Esophagus mucosa (tissue), 1 donor: ENCODE measurements around the gene BRCA1. TPM values are rescaled to one million over a fixed set of nuclear protein-coding genes. Genes with fewer than 3 reads are reported as not detected.
"Not testable (repeated sequence)": the region's sequence is repeated elsewhere in the genome, so short reads cannot be mapped to it uniquely, and the experiment has no call there.

ENCODE experiments used
- ATAC-seq: fragments of 200-7000 bp; cut with Tn5 transposase; one replicate; pipeline ENCODE4 v1.9.1; 2020
- total RNA-seq: library from RNA; stranded (reverse); gene quantifications from one replicate; pipeline ENCODE4 v1.2.4, GENCODE V29; 2023
- donor health status: DM: yes; HTN: yes; CAD: no.

Gene BRCA1
- total RNA-seq, 1 donor from 2014 or later, result 13.0 TPM

DNA sequence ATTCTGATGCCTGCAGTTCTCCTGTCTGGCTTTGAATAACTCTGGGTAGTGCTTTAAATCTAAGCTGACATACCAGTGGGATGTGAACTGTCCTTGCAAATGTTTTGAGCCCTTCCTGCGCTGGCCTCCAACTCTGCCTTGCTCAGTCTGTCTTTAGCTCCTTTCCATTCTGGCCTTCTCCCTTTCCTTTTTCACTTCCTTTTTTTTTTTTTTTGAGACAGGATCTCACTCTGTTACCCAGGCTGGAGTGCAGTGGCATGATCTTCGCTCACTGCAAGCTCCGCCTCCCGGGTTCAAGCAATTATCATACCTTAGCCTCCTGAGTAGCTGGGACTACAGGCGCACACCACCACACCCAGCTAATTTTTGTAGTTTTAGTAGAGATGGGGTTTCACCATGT, 8.3 kb upstream of the BRCA1 start:
- not testable (repeated sequence) for ATAC-seq

DNA sequence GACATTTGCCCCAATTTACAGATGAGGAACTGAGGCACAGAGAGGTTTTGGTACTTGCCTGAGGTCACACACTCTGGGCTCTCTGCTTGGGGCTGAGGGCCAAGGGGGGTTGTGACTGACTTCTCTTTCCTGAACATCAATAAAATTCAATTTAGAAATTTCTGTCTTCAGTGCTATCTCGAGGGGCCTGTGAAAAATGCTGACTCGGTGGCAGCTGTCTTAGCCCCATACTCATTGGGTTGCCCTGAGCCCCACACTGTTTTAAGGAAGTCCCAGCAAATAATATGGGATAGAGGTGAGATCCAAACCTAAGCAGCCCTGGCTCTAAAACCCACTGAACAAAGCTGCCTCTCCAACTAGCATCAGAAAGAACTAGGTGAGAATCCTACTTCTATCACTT, 7.0 kb upstream of the BRCA1 start:
- ATAC-seq, result no peak

DNA sequence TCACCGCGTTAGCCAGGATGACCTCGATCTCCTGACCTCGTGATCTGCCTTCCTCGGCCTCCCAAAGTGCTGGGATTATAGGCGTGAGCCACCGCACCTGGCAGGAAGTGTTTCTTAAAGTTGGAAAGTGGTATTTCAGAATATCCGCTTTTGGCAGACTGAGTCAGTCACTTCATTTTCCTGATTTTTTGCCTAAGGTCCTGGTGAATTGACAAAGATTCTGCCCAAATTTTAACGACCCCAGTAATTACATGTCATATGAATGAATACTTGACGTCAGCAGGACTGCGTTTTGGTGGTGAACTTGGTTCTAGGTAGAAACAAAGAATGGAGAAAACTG, 4.5 kb upstream of the BRCA1 start:
- ATAC-seq, result no peak

DNA sequence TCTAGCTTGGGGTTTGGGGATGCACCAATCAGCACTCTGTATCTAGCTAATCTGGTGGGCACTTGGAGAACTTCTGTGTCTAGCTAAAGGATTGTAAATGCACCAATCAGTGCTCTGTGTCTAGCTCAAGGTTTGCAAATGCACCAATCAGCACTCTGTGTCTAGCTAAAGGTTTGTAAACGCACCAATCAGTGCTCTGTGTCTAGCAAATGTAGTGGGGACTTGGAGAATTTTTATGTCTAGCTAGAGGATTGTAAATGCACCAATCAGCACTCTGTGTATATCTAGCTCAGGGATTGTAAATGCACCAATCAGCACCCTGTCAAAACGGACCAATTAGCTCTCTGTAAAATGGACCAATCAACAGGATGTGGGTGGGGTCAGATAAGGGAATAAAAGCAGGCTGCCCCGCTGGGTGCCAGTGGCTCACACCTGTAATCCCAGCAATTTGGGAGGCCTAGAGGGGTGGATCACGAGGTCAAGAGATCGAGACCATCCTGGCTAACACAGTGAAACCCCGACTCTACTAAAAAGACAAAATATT, 2.2 kb upstream of the BRCA1 start:
- ATAC-seq, result not testable (repeated sequence)

DNA sequence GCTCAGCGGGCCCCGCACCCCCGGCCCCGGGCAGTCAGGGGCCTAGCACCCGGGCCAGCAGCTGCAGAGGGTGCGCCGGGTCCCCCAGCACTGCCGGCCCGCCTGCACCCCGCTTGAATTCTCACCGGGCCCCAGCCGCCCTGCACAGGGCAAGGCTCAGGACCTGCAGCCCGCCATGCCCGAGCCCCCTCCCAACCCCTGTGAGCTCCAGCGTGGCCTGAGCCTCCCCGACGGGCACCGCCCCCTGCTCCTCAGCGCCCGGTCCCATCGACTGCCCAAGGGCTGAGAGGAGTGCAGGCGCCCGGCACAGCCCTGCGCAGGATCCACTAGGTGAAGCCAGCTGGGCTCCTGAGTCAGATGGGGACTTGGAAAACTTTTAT, 1.7 kb upstream of the BRCA1 start:
- ATAC-seq, result no peak

DNA sequence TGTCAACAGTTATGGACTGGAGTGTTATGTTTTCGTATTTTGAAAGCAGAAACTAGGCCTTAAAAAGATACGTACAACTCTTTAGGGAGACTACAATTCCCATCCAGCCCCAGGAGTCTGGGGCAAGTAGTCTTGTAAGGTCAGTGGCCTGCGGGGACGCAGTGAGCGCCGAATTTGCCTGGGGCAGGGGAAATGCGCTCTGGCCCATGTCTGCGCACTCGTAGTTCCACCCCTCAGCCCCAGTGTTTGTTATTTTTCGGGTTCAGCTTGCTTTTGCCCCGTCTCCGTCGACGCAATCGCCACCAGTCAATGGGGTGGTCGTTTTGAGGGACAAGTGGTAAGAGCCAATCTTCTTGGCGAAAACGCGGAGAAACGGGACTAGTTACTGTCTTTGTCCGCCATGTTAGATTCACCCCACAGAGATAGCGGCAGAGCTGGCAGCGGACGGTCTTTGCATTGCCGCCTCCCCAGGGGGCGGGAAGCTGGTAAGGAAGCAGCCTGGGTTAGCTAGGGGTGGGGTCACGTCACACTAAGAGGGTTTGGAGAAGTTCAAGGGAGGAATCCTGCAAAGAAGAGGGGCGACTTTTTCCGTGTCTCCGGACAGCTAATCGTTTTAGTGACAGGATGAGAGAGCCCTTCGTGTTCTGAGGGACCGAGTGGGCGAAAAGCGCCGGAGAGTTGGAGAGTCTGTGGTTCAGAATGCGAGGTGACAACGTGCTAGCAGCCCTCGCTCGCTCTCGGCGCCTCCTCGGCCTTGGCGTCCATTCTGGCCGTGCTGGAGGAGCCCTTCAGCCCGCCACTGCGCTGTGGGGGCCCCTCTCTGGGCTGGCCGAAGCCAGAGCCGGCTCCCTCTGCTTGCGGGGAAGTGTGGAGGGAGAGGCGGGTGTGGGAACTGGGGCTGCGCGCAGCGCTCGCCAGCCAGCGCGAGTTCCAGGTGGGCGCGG, 1.1 kb upstream of the BRCA1 start:
- ATAC-seq, result no peak

DNA sequence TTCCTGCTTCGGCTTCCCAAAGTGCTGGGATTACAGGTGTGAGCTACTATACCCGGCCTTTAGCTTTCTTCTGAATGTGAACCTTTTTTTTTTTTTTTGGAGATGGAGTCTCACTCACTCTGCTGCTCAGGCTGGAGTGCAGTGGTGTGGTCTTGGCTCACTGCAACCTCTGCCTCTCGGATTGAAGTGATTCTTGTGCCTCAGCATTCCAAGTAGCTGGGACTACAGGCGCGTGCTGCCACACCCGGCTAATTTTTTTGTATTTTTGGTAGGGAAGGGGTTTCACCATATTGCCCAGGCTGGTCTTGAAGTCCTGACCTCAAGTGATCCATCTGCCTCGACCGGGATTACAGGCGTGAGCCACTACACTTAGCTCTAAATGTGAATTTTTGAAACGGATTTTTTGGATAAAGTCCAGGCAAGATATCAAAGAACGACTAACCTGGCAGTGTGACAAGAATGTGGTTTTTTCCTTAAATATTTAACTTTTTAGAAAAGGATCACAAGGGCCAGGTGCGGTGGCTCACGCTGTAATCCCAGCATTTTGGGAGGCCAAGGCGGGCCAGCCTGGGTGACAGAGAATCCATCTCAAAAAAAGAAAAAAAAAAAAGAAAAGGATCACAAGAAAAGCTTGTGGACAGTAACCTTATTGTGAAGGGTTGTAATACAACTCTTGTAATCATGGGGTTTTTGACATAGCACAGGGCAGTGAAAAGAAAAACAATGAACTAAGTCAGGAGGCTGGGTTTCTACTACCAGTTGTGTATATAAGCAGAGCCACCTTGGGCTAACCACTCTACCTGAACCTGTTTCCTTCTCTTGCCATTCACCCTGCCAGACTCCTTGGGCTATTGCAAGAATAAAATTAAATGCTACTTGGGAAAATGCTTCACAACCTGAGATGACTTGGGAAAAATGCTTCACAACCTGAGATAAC, 6.2 kb downstream of the BRCA1 start:
- ATAC-seq, result no peak

DNA sequence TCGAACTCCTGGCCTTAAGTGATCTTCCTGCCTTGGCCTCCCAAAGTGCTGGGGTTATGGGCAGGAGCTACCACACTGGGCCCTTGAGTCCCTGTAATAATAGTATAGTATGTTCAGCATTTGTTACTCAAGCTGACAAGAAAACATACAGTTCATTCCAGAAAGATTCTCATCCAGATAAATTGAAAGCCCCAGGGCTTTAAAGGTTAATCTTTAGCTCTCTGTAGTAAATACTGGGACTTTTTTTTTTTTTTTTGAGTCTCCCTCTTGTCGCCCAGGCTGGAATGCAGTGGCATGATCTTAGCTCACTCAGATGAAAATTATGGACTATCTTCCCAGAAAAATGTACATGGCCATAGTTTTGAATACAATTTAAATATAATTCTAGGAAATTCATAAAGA, 11.0 kb downstream of the BRCA1 start:
- no peak for ATAC-seq

DNA sequence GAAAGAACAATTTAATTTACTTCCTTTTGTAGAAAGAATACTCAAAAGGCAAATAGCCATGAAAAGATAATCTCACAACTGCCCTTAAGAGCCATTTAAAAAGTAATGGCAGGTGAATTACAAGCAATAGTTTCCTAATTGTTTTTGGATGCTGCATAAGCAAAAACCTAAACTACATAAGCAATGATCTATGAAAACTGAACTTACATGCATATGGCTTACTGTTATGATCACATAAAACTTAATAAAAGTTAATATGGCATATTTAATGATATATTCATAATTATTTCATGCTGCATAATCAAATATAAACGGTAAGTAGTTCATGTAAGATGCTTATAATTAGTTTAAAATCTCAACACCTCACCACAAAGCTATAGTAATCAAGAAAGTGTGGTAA, 18.6 kb downstream of the BRCA1 start:
- no peak for ATAC-seq

DNA sequence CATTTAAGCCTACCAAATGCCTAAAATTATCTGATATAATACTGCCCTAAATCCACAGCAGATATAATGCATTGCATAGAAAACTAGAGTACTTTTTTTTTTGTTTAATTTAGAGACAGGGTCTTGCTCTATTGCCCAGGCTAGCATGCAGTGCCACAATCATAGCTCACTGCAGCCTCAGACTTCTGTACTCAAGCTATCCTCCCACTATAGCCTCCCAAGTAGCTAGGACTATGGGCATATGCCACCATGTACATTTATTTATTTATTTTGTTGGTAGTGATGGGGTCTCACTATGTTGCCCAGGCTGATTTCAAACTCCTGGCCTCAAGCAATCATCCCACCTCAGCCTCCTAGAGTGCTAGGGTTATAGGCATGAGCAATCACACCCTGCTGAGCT, 20.0 kb downstream of the BRCA1 start:
- ATAC-seq, result no peak

DNA sequence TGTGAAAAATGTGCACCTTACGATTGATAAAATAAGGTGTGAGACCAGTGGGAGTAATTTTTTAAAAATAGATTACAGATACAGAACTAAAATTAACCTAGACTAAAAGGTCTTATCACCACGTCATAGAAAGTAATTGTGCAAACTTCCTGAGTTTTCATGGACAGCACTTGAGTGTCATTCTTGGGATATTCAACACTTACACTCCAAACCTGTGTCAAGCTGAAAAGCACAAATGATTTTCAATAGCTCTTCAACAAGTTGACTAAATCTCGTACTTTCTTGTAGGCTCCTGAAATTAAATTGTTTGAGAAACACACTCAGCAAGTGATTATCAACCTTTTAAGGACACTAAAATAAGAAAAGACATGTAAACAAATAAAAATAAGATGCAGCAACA, 20.5 kb downstream of the BRCA1 start:
- no peak for ATAC-seq

DNA sequence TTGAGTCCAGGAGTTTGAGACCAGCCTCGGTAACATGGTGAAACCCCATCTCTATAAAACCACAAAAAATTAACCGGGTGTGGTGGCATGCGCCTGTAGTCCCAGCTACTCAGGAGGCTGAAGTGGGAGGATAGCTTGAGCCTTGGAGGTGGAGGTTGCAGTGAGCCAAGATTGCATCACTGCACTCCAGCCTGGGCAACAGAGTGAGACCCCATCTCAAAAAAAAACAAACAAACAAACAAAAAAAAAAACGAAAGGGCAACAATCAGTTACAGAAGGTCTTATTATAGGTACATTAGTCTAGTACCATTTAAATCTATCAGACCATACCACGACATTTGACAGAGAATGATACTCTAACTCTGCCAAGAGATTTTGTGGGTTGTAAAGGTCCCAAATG, 29.8 kb downstream of the BRCA1 start:
- ATAC-seq, result not testable (repeated sequence)

DNA sequence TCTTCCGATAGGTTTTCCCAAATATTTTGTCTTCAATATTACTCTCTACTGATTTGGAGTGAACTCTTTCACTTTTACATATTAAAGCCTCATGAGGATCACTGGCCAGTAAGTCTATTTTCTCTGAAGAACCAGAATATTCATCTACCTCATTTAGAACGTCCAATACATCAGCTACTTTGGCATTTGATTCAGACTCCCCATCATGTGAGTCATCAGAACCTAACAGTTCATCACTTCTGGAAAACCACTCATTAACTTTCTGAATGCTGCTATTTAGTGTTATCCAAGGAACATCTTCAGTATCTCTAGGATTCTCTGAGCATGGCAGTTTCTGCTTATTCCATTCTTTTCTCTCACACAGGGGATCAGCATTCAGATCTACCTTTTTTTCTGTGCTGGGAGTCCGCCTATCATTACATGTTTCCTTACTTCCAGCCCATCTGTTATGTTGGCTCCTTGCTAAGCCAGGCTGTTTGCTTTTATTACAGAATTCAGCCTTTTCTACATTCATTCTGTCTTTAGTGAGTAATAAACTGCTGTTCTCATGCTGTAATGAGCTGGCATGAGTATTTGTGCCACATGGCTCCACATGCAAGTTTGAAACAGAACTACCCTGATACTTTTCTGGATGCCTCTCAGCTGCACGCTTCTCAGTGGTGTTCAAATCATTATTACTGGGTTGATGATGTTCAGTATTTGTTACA, 30.9 kb downstream of the BRCA1 start:
- no peak for ATAC-seq

DNA sequence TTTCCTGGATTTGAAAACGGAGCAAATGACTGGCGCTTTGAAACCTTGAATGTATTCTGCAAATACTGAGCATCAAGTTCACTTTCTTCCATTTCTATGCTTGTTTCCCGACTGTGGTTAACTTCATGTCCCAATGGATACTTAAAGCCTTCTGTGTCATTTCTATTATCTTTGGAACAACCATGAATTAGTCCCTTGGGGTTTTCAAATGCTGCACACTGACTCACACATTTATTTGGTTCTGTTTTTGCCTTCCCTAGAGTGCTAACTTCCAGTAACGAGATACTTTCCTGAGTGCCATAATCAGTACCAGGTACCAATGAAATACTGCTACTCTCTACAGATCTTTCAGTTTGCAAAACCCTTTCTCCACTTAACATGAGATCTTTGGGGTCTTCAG, 32.3 kb downstream of the BRCA1 start:
- ATAC-seq, result no peak

DNA sequence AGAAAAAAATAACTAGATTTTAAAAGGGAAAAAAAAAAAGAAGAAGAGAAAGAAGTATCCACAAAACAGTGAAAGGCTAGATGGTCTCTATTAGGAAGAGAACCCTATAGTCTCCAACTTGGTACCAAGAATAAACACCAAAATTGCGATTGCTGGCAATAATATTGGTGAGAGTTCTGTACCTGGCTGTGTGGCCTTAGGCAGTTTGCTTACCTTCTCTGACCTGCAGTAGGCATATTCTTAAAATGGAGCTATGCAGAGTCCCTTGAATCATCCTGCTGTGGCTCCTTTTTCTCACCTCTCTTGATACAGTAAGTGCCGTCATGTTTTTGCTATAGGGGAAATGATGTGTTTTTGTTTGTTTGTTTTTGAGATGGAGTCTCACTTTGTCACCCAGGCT, 35.1 kb downstream of the BRCA1 start:
- no peak for ATAC-seq

DNA sequence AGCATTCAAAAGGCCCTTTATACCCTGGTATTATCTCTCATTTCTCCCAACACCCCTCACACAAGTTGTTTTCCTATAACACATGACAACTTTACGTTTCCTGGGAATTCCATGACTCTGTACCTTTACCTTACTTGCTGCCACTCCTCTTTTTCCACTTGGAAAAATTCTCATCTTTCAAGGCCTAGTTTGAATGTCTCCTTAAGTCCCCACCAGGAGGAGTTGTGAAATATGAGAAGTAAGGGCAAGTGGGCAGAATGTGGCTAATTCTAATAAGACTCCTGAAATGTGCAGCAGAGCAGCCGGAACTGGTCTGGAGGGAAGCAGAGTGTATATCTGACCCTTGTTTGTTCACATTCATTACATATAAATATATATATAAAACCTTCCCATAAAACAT, 39.7 kb downstream of the BRCA1 start:
- ATAC-seq, result no peak

DNA sequence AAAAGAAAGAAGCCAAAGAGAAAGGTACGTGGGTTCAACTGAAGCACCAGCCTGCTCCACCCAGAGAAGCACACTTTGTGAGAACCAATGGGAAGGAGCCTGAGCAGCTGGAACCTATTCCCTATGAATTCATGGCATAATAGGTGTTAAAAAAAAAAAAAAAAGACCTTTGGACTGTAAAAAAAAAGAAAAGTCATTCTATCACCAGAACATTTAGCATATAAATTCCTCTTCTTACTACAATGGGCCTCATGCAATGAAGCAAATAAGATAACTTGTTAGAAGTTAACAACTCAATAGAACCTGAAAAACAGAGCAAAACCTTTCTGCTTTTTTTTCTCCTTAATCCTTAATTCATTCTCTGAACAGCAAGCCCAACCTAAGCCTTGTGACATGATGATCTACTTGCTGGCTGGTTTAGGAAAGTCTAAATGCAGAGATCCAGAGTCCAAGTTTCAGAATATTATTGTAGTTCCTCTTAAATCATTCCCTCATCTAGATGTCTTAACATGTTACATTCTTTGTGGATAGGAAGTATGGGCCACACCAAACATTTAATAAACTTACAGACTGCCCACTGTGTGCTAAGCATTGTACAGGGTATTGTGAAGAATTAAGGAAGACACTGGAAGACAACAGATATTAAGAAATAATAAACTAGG, 45.4 kb downstream of the BRCA1 start:
- no peak for ATAC-seq

DNA sequence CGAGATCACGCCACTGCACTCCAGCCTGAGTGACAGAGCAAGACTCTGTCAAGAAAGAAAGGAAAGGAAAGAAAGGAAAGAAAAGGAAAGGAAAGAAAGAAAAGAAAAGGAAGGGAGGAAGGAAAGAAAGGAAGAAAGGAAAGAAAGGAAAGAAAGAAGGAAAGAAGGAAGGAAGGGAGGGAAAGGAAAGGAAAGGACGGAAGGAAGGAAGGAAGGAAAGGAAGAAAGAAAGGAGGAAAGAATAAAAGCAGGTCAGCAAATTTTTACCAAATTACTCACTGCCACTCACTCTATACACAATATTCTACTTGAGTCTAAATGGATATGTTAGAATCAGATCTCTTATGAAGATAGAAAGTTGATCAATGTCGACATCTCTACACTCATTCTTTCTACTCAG, 50.3 kb downstream of the BRCA1 start:
- ATAC-seq, result no peak

DNA sequence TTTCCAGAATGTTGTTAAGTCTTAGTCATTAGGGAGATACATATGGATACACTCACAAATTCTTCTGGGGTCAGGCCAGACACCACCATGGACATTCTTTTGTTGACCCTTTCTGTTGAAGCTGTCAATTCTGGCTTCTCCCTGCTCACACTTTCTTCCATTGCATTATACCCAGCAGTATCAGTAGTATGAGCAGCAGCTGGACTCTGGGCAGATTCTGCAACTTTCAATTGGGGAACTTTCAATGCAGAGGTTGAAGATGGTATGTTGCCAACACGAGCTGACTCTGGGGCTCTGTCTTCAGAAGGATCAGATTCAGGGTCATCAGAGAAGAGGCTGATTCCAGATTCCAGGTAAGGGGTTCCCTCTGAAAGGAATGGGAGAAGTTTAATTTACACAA, 54.3 kb downstream of the BRCA1 start:
- ATAC-seq, result no peak

DNA sequence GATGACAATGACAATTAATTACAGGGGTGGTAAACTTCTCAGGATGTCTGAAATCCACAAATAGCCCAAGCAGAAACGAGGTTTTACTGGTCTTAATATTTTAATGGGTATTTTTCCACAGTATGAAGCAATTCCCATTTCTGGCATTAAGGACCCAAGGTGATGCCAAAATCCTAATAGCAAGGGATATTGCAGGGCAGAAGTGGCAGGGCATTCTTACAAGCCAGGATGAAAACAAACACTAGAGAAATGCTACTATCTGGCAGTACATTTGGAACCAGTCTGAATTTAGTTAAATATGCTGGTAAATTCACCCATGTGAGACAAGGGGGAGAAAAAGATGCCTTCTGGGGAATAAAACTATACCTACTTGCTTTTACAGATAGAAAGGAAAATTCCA, 54.9 kb downstream of the BRCA1 start:
- ATAC-seq, result no peak

DNA sequence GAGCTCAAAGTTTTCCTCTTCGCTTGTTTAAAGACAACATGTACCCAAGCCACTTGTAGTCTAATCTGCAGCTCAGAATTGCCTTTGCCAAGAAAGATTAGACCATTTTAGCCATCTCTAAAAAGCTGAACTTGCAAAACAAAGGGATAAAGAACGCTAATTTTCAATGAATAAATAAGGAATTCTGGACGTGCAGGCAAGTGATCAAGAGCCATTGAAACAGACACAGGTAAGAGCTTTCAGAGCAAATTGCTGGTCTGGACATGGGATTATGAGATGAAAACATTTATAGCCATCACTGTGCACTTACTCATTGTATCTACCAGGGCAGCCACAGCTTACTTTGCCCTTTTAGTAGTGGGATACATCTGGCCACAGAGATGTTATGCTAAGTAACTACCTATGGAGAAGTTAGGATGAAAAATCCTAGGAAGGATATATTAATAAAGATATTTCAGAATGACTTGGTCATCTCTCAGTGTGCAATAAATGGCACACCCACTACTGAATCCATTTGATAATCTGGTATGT, 55.7 kb downstream of the BRCA1 start:
- no peak for ATAC-seq
